ENCODE data around the gene SLC37A3. TPM values are rescaled to one million over a fixed set of nuclear protein-coding genes. Genes with fewer than 3 reads are reported as not detected.

SLC37A3 gene
- total and polyA plus RNA-seq, 4 donors = 7.3 to 30.8 (median 10.6) TPM

- DNase-seq (ENCODE audit: low spot score) = peak; percentile 78
- H3K27ac ChIP-seq (ENCODE audit: low read depth in 1 of 2, low read length in 2 of 2) = no peak overlapping the region
Observed at GRCh38 chr7:140326116-140326928, 72.0 kb downstream of the SLC37A3 start.

GRCh38 chr7:140325600-140325999 lies 72.7 kb downstream of the SLC37A3 start:
- Histone ChIP-seq H3K9ac (ENCODE audit: low read depth in 1 of 2, low read length in 2 of 2) (no peak overlapping the region), H3K27ac (ENCODE audit: low read depth in 1 of 2, low read length in 2 of 2) (no peak overlapping the region)
- 87% methylated on average over 8 of the region's 8 CpGs for WGBS
- TF ChIP-seq ZBTB33 (IDR thresholded peaks at IDR 0.05) (no peak), RXRA (IDR thresholded peaks at IDR 0.05) (no peak), NR2F2 (IDR thresholded peaks at IDR 0.05) (no peak), REST (IDR thresholded peaks at IDR 0.05) (no peak), SP1 (IDR thresholded peaks at IDR 0.05) (no peak), HNF4G (IDR thresholded peaks at IDR 0.05) (no peak), EGR1 (IDR thresholded peaks at IDR 0.05; ENCODE audit: low read depth in 2 of 2) (no peak), JUND (IDR thresholded peaks at IDR 0.05) (no peak), TAF1 (conservative IDR thresholded peaks at IDR 0.05) (no peak), MAX (IDR thresholded peaks at IDR 0.05) (no peak)

More at GRCh38 chr7:140326116-140326928, 72.0 kb downstream of the SLC37A3 start:
- Histone ChIP-seq H3K9ac (ENCODE audit: low read depth in 1 of 2, low read length in 2 of 2) (no peak overlapping the region), H3K36me3 (ENCODE audit: control insufficient read depth in 4 of 4, insufficient read depth in 3 of 4, low read depth in 1 of 4, low read length in 3 of 4) (no peaks in the 10 kb centered on the region), H3K27me3 (ENCODE audit: control insufficient read depth in 4 of 4, insufficient read depth in 4 of 4, low read length in 3 of 4) (no peaks in the 10 kb centered on the region), H3K4me1 (ENCODE audit: control insufficient read depth in 4 of 4, insufficient read depth in 4 of 4, low read length in 3 of 4) (peaks cover 0 to 7% (median 2%) of the 10 kb centered on the region in 4 donors), H3K9me3 (ENCODE audit: control insufficient read depth in 4 of 4, low read length in 3 of 4) (no peaks in the 10 kb centered on the region), H3K4me3 (ENCODE audit: low read depth in 1 of 3, low read length in 3 of 3) (no peak overlapping the region)
- WGBS = 27% methylated on average over 16 of the region's 16 CpGs
- TF ChIP-seq RAD21 (IDR thresholded peaks at IDR 0.05) = peak; percentile 94 to 95
- peak; percentile 67 for TF ChIP-seq CTCF (IDR thresholded peaks at IDR 0.05; ENCODE audit: low read depth, low read length, missing input control)
- TF ChIP-seq HNF4A (conservative IDR thresholded peaks at IDR 0.05) = peak in 1 of 2 donors; percentile 38
- TF ChIP-seq HNF4G (IDR thresholded peaks at IDR 0.05) = no peak
- no peak for TF ChIP-seq REST (IDR thresholded peaks at IDR 0.05)
- TF ChIP-seq RXRA (IDR thresholded peaks at IDR 0.05) = no peak

More at GRCh38 chr7:140325600-140325999, 72.7 kb downstream of the SLC37A3 start:
- H3K4me1 ChIP-seq (ENCODE audit: control insufficient read depth in 4 of 4, insufficient read depth in 4 of 4, low read length in 3 of 4) = peaks cover 0 to 7% (median 2%) of the 10 kb centered on the region in 4 donors
- no peaks in the 10 kb centered on the region for H3K9me3 ChIP-seq (ENCODE audit: control insufficient read depth in 4 of 4, low read length in 3 of 4)
- no peak overlapping the region for H3K4me3 ChIP-seq (ENCODE audit: low read depth in 1 of 3, low read length in 3 of 3)
- no peaks in the 10 kb centered on the region for H3K36me3 ChIP-seq (ENCODE audit: control insufficient read depth in 4 of 4, insufficient read depth in 3 of 4, low read depth in 1 of 4, low read length in 3 of 4)
- DNase-seq (ENCODE audit: low spot score) = no peak
- no peaks in the 10 kb centered on the region for H3K27me3 ChIP-seq (ENCODE audit: control insufficient read depth in 4 of 4, insufficient read depth in 4 of 4, low read length in 3 of 4)
